HCT116 (cell line): ENCODE measurements around the gene PTPRZ1. TPM values are rescaled to one million over a fixed set of nuclear protein-coding genes. Genes with fewer than 3 reads are reported as not detected.

Experiments used
- ATAC-seq: fragments of 200-7000 bp; cut with Tn5 transposase; 2 replicates; pipeline ENCODE4 v1.9.1; 2020; ENCODE audit warnings: mild to moderate bottlenecking, moderate library complexity
- BruUV-seq: library from RNA; stranded (reverse); fragments of 400-500 nt; replicated peaks from 2 replicates; lab custom pipeline; 2021; lab: Mats Ljungman, UMichigan
- CTCF ChIA-PET: fragments of 300-600 bp; sonication (Branson Sonifier 250); formaldehyde crosslinking; loops from one replicate; lab custom pipeline; 2021; ENCODE audit warnings: antibody characterized with exemption; lab: Charles Lee
- POLR2A ChIA-PET: fragments of 300-600, 350-600 bp; sonication (Branson Sonifier 250); formaldehyde crosslinking; loops from one replicate; lab custom pipeline; 2021; ENCODE audit warnings: antibody characterized with exemption; lab: Charles Lee
- RAD21 ChIA-PET, 2 experiments: fragments of 300-600 bp; sonication (Branson Sonifier 250); formaldehyde crosslinking; loops; one replicate each; lab custom pipeline; 2023; ENCODE audit warnings: low total read pairs in 2 of 2; ENCODE audit not compliant: uncharacterized antibody in 2 of 2, unreplicated experiment in 2 of 2, low non-redundant PET in 1 of 2; lab: Charles Lee
- DNase-seq: peaks from one replicate; pipeline ENCODE4 v3.0.0-alpha.2; 2010; ENCODE audit warnings: low read depth, low spot score
- H2AFZ ChIP-seq: fragments of 200-600 bp; shearing (Covaris generic), sonication (generic); 2 replicates; pipeline ENCODE4 v1.6.1; 2017; ENCODE audit warnings: low read depth, mixed run types, mixed read lengths, antibody characterized with exemption, low read length; ENCODE audit not compliant: poor library complexity, severe bottlenecking
- H3K27ac ChIP-seq: 2 replicates; pipeline ENCODE4 v1.5.1; 2012; ENCODE audit warnings: low read depth, low read length
- H3K27me3 ChIP-seq: fragments of 200-600 bp; sonication (generic); 2 replicates; pipeline ENCODE4 v1.6.1; 2016; ENCODE audit warnings: mixed run types, low read length, mixed read lengths; ENCODE audit not compliant: insufficient read depth
- H3K36me3 ChIP-seq, 2 experiments: fragments of 200-500 bp in 1 of 2; fragments of 200-600 bp in 1 of 2; sonication (Bioruptor generic) in 1 of 2; sonication (generic) in 1 of 2; 2 replicates each; pipeline versions ENCODE4 v1.5.1 to v1.6.1; 2014 to 2016; ENCODE audit warnings: low read length in 2 of 2, inconsistent platforms in 1 of 2, mixed read lengths in 1 of 2, mixed run types in 1 of 2; ENCODE audit not compliant: insufficient read depth in 2 of 2, control insufficient read depth in 1 of 2
- H3K4me1 ChIP-seq, 2 experiments: fragments of 200-600 bp in 1 of 2; sonication (generic) in 1 of 2; 2 replicates each; pipeline versions ENCODE4 v1.5.1 to v1.6.1; 2012 to 2017; ENCODE audit warnings: low read length in 2 of 2, inconsistent platforms in 1 of 2, mild to moderate bottlenecking in 1 of 2, mixed read lengths in 1 of 2, mixed run types in 1 of 2, moderate library complexity in 1 of 2; ENCODE audit not compliant: insufficient read depth in 2 of 2, control insufficient read depth in 1 of 2
- H3K4me2 ChIP-seq: fragments of 200-600 bp; sonication (generic); 2 replicates; pipeline ENCODE4 v1.6.1; 2017; ENCODE audit warnings: mixed run types, low read length, mixed read lengths
- H3K4me3 ChIP-seq, 2 experiments: fragments of 200-600 bp in 1 of 2; sonication (generic) in 1 of 2; replicated peaks in 1 of 2; 2 replicates each; pipeline ENCODE4 v1.5.1; 2011 to 2016; ENCODE audit warnings: low read length in 2 of 2, control low read depth in 1 of 2, low read depth in 1 of 2, mild to moderate bottlenecking in 1 of 2, mixed read lengths in 1 of 2, mixed run types in 1 of 2
- H3K79me2 ChIP-seq: fragments of 200-600 bp; sonication (generic); 2 replicates; pipeline ENCODE4 v1.6.1; 2017; ENCODE audit warnings: mild to moderate bottlenecking, mixed run types, low read length, moderate library complexity, mixed read lengths; ENCODE audit not compliant: insufficient read depth
- H3K9ac ChIP-seq: fragments of 200-600 bp; sonication (generic); 2 replicates; pipeline ENCODE4 v1.6.1; 2016; ENCODE audit warnings: low read length, mixed read lengths
- H3K9me2 ChIP-seq: fragments of 200-600 bp; sonication (generic), shearing (Covaris generic); 2 replicates; pipeline ENCODE4 v1.6.1; 2017; ENCODE audit warnings: mixed run types, mild to moderate bottlenecking, moderate library complexity; ENCODE audit not compliant: insufficient read depth
- H3K9me3 ChIP-seq, 2 experiments: fragments of 200-500 bp in 1 of 2; fragments of 200-600 bp in 1 of 2; sonication (Bioruptor generic) in 1 of 2; sonication (generic) in 1 of 2; 2 replicates each; pipeline ENCODE4 v1.6.1; 2014 to 2017; ENCODE audit warnings: low read length in 2 of 2, mixed read lengths in 2 of 2, inconsistent platforms in 1 of 2, low read depth in 1 of 2, mild to moderate bottlenecking in 1 of 2, mixed run types in 1 of 2, moderate library complexity in 1 of 2; ENCODE audit not compliant: control insufficient read depth in 1 of 2, insufficient read depth in 1 of 2
- H4K20me1 ChIP-seq: fragments of 200-600 bp; sonication (generic), shearing (Covaris generic); 2 replicates; pipeline ENCODE4 v1.6.1; 2017; ENCODE audit warnings: mixed run types, mild to moderate bottlenecking, moderate library complexity; ENCODE audit not compliant: insufficient read depth
- ATF3 ChIP-seq: IDR thresholded peaks from 2 replicates; pipeline ENCODE4 v1.6.1; 2012
- CBX3 ChIP-seq: IDR thresholded peaks from 2 replicates; pipeline ENCODE4 v1.6.1; 2012; ENCODE audit warnings: low read depth
- CEBPB ChIP-seq: IDR thresholded peaks from 2 replicates; pipeline ENCODE4 v1.6.1; 2012; ENCODE audit warnings: low read depth
- EZH2phosphoT487 ChIP-seq: fragments of 200-600 bp; IDR thresholded peaks from 2 replicates; pipeline ENCODE4 v1.6.1; 2018; ENCODE audit warnings: antibody characterized with exemption, borderline replicate concordance
- JUND ChIP-seq: IDR thresholded peaks from 2 replicates; pipeline ENCODE4 v1.6.1; 2012
- POLR2A ChIP-seq: IDR thresholded peaks from 2 replicates; pipeline ENCODE4 v1.7.0; 2011; ENCODE audit warnings: borderline replicate concordance; ENCODE audit not compliant: insufficient read depth, insufficient read length; ENCODE audit errors: extremely low read depth
- POLR2AphosphoS5 ChIP-seq: IDR thresholded peaks from 2 replicates; pipeline ENCODE4 v1.6.1; 2011; ENCODE audit warnings: mild to moderate bottlenecking, low read depth, low read length, moderate library complexity
- RAD21 ChIP-seq: IDR thresholded peaks from 2 replicates; pipeline ENCODE4 v1.6.1; 2012; ENCODE audit warnings: low read depth, mild to moderate bottlenecking
- SP1 ChIP-seq: IDR thresholded peaks from 2 replicates; pipeline ENCODE4 v1.6.1; 2012; ENCODE audit warnings: low read depth
- SRF ChIP-seq: IDR thresholded peaks from 2 replicates; pipeline ENCODE4 v1.6.1; 2012; ENCODE audit warnings: low read depth
- TCF7L2 ChIP-seq: IDR thresholded peaks from 2 replicates; pipeline ENCODE4 v1.7.0; 2011; ENCODE audit warnings: borderline replicate concordance, inconsistent platforms; ENCODE audit not compliant: insufficient read depth, insufficient read length; ENCODE audit errors: extremely low read depth
- YY1 ChIP-seq: IDR thresholded peaks from 2 replicates; pipeline ENCODE4 v1.6.1; 2011; ENCODE audit warnings: low read length, low read depth, moderate library complexity, mild to moderate bottlenecking; ENCODE audit not compliant: insufficient replicate concordance; ENCODE audit errors: extremely low read depth
- intact Hi-C: fragments of 100-400 bp; cut with micrococcal nuclease; formaldehyde crosslinking; loops from 2 replicates; pipeline ENCODE4 v1.10.0; 2022
- total RNA-seq: library from RNA; stranded (reverse); gene quantifications from one replicate; pipeline ENCODE4 v1.2.1, GENCODE V29; 2021; ENCODE audit not compliant: unreplicated experiment
- TF ChIP-seq, protein P1 (sequence below): IDR thresholded peaks from 2 replicates; pipeline ENCODE4 v1.6.1; 2011; ENCODE audit warnings: mild to moderate bottlenecking, low read length, moderate library complexity; ENCODE audit not compliant: insufficient replicate concordance; ENCODE audit errors: extremely low read depth
- TF ChIP-seq, protein P2 (sequence below): IDR thresholded peaks from 2 replicates; pipeline ENCODE4 v1.6.1; 2012

The PTPRZ1 gene
- total RNA-seq, 1 experiment from 2014 or later: 0.25 TPM

DNA sequence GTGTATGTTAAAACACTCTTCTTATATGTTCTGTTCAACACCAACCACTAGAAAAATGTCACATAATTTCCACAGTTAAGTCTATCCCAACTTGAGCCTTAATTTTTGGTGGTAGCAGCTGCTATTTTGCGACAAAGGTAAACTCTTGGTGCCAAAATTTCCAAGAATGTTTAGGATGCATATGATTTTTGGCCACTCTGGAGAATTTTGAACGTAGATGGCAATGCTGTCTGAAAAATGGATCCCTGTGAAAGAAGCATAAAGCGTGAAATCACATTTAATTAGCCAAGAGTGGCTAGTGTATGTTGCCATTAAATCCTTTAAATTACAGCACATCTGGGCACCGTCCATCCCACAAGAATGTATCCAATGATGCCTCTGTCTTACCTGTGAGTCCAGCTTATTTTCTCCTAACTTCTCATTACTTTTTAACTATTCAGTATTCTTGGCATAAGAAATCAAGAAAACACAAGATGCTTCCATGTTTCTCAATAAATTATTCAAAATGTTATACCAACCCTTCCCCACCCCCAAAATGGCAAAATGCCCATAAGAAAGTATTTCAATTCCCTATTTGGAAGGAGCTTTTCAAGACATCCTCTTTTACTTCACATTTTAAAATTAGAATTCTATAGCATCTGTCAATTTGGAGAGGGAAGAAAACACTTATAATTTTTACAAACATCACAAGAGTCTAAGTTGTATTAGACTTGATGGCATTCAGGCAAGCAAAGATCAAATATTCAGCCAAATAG, 12.4 kb downstream of the PTPRZ1 start:
- POLR2A ChIA-PET: no interaction called here
- H3K36me3 ChIP-seq: no peaks in the 10 kb centered on the region
- no peak overlapping the region for H3K27ac ChIP-seq
- no peak overlapping the region for H3K4me2 ChIP-seq
- no peak overlapping the region for H3K9ac ChIP-seq
- no peak overlapping the region for H3K4me3 ChIP-seq
- BruUV-seq: no TSS peak
- intact Hi-C loops: no loop called here
- H2AFZ ChIP-seq: no peak overlapping the region
- no peaks in the 10 kb centered on the region for H3K9me3 ChIP-seq
- no peaks in the 10 kb centered on the region for H3K27me3 ChIP-seq
- H4K20me1 ChIP-seq: no peaks in the 10 kb centered on the region
- H3K9me2 ChIP-seq: 0 out of 2 replicates have a peak, but pooled peaks cover 2% of the 10 kb centered on the region
- no peaks in the 10 kb centered on the region for H3K4me1 ChIP-seq
- ATAC-seq: no peak
- RAD21 ChIA-PET: no interaction called here
- no peaks in the 10 kb centered on the region for H3K79me2 ChIP-seq
- CTCF ChIA-PET: no interaction called here
- no peak for DNase-seq
- TF ChIP-seq YY1: no peak
- no peak for TF ChIP-seq CBX3
- no peak for TF ChIP-seq POLR2AphosphoS5
- no peak for TF ChIP-seq SP1
- TF ChIP-seq POLR2A: no peak
- TF ChIP-seq ATF3: no peak
- TF ChIP-seq, protein P1, sequence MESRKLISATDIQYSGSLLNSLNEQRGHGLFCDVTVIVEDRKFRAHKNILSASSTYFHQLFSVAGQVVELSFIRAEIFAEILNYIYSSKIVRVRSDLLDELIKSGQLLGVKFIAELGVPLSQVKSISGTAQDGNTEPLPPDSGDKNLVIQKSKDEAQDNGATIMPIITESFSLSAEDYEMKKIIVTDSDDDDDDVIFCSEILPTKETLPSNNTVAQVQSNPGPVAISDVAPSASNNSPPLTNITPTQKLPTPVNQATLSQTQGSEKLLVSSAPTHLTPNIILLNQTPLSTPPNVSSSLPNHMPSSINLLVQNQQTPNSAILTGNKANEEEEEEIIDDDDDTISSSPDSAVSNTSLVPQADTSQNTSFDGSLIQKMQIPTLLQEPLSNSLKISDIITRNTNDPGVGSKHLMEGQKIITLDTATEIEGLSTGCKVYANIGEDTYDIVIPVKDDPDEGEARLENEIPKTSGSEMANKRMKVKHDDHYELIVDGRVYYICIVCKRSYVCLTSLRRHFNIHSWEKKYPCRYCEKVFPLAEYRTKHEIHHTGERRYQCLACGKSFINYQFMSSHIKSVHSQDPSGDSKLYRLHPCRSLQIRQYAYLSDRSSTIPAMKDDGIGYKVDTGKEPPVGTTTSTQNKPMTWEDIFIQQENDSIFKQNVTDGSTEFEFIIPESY: no peak
- no peak for TF ChIP-seq TCF7L2
- TF ChIP-seq JUND: no peak
- no peak for TF ChIP-seq CEBPB
- TF ChIP-seq RAD21: no peak
- TF ChIP-seq, protein P2, sequence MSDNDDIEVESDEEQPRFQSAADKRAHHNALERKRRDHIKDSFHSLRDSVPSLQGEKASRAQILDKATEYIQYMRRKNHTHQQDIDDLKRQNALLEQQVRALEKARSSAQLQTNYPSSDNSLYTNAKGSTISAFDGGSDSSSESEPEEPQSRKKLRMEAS: no peak
- no peak for TF ChIP-seq SRF
- no peak for TF ChIP-seq EZH2phosphoT487
